A549 (cell line): ENCODE data around the gene ALDH1A2.

Experiments
- EP300 ChIP-seq, 2 experiments: fragments of >200 bp; sonication (Bioruptor Twin); formaldehyde crosslinking; IDR thresholded peaks; 2 replicates in 1 of 2; 3 replicates in 1 of 2; pipeline ENCODE4 v1.6.1; 2016 to 2017
- JUNB ChIP-seq: fragments of >200 bp; sonication (Bioruptor Twin); formaldehyde crosslinking; IDR thresholded peaks from 2 replicates; pipeline ENCODE4 v1.6.1; 2016
- MAFK ChIP-seq: fragments of 450-650 bp; IDR thresholded peaks from 2 replicates; pipeline ENCODE4 v1.6.1; 2014; ENCODE audit not compliant: partially characterized antibody
- MYC ChIP-seq: IDR thresholded peaks from 2 replicates; pipeline ENCODE4 v1.6.1; 2012; ENCODE audit warnings: mild to moderate bottlenecking, inconsistent platforms, low read length, improper control_type of control experiment, borderline replicate concordance
- PHF8 ChIP-seq: fragments of 200-600 bp; sonication (generic); IDR thresholded peaks from 2 replicates; pipeline ENCODE4 v1.6.1; 2016; ENCODE audit warnings: low read depth, mild to moderate bottlenecking, antibody characterized with exemption, moderate library complexity, borderline replicate concordance
- POLR2A ChIP-seq: IDR thresholded peaks from 2 replicates; pipeline ENCODE4 v1.6.1; 2012; ENCODE audit warnings: mild to moderate bottlenecking, low read length
- RFX5 ChIP-seq: fragments of 450-650 bp; IDR thresholded peaks from 2 replicates; pipeline ENCODE4 v1.7.1; 2014; ENCODE audit warnings: antibody characterized with exemption, mild to moderate bottlenecking, moderate library complexity
- TF ChIP-seq, protein P1 (sequence below): fragments of >200 bp; sonication (Bioruptor Twin); formaldehyde crosslinking; IDR thresholded peaks from 3 replicates; pipeline ENCODE4 v1.5.1; 2016
- TF ChIP-seq, protein P2 (sequence below): IDR thresholded peaks from 2 replicates; pipeline ENCODE4 v1.6.1; 2012

DNA sequence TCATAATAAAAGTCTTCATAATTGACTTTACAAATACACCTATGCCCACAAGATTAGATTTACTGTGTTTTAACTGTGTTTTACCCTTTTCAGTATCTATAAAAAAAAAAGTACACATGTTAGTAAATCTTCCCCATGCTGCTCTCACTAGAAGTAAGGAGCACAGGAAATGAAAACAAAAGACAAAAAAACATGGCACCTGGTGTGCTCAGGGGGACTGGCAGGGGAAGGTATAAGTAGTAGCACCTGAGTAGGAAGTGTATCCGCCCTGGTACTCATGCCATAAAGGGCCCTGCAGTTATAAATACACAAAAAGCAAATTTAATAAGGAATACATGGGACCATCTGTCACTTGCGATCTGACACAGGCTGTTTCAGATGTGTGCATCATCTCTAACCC, 8.9 kb upstream of the ALDH1A2 start:
- TF ChIP-seq, protein P1, sequence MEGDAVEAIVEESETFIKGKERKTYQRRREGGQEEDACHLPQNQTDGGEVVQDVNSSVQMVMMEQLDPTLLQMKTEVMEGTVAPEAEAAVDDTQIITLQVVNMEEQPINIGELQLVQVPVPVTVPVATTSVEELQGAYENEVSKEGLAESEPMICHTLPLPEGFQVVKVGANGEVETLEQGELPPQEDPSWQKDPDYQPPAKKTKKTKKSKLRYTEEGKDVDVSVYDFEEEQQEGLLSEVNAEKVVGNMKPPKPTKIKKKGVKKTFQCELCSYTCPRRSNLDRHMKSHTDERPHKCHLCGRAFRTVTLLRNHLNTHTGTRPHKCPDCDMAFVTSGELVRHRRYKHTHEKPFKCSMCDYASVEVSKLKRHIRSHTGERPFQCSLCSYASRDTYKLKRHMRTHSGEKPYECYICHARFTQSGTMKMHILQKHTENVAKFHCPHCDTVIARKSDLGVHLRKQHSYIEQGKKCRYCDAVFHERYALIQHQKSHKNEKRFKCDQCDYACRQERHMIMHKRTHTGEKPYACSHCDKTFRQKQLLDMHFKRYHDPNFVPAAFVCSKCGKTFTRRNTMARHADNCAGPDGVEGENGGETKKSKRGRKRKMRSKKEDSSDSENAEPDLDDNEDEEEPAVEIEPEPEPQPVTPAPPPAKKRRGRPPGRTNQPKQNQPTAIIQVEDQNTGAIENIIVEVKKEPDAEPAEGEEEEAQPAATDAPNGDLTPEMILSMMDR, result no peak
- TF ChIP-seq POLR2A, result no peak
- no peak for TF ChIP-seq MAFK
- TF ChIP-seq RFX5, result no peak
- no peak for TF ChIP-seq PHF8
- TF ChIP-seq MYC, result no peak
- no peak for TF ChIP-seq EP300 (IDR thresholded peaks at IDR 0.05)
- TF ChIP-seq, protein P2, sequence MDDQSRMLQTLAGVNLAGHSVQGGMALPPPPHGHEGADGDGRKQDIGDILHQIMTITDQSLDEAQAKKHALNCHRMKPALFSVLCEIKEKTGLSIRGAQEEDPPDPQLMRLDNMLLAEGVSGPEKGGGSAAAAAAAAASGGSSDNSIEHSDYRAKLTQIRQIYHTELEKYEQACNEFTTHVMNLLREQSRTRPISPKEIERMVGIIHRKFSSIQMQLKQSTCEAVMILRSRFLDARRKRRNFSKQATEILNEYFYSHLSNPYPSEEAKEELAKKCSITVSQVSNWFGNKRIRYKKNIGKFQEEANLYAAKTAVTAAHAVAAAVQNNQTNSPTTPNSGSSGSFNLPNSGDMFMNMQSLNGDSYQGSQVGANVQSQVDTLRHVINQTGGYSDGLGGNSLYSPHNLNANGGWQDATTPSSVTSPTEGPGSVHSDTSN, result no peak
- TF ChIP-seq JUNB, result no peak
